ENCODE results near the gene CNTFR.

- no peak for TF ChIP-seq POLR2A (IDR thresholded peaks at IDR 0.05)
- TF ChIP-seq, protein P1, sequence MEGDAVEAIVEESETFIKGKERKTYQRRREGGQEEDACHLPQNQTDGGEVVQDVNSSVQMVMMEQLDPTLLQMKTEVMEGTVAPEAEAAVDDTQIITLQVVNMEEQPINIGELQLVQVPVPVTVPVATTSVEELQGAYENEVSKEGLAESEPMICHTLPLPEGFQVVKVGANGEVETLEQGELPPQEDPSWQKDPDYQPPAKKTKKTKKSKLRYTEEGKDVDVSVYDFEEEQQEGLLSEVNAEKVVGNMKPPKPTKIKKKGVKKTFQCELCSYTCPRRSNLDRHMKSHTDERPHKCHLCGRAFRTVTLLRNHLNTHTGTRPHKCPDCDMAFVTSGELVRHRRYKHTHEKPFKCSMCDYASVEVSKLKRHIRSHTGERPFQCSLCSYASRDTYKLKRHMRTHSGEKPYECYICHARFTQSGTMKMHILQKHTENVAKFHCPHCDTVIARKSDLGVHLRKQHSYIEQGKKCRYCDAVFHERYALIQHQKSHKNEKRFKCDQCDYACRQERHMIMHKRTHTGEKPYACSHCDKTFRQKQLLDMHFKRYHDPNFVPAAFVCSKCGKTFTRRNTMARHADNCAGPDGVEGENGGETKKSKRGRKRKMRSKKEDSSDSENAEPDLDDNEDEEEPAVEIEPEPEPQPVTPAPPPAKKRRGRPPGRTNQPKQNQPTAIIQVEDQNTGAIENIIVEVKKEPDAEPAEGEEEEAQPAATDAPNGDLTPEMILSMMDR (IDR thresholded peaks at IDR 0.05) = no peak
Measured at GRCh38 chr9:34512131-34513078, 77.1 kb downstream of the CNTFR start.
